NB4 (cell line): ENCODE results near the gene FBXL13.

Experiments used
- MYC ChIP-seq: IDR thresholded peaks from 2 replicates; pipeline ENCODE4 v1.6.1; 2011; ENCODE audit warnings: low read depth, low read length
- POLR2A ChIP-seq: IDR thresholded peaks from 2 replicates; pipeline ENCODE4 v1.6.1; 2011; ENCODE audit warnings: mild to moderate bottlenecking; ENCODE audit not compliant: insufficient read length; ENCODE audit errors: extremely low read depth
- TF ChIP-seq, protein P1 (sequence below): IDR thresholded peaks from one replicate; pipeline ENCODE4 v1.5.1; 2012; ENCODE audit warnings: low read depth, low read length
- TF ChIP-seq, protein P2 (sequence below): IDR thresholded peaks from 2 replicates; pipeline ENCODE4 v1.6.1; 2011; ENCODE audit warnings: low read depth, low read length

DNA sequence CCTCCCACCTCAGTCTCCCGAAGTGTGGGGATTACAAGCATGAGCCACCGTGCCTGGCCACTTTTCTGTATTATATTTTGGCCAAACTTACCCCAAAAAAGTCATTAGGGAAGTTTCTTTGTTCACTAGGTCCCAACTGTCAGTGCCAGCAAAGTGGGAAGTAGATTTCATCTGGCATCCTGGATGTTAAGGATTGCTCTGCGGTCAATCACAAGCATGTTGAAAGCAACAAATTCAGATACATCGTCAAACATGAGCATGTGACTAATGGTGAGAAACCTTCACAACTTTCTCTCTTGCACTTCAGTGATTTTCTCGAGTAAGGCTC lies 176.1 kb downstream of the FBXL13 start:
- TF ChIP-seq, protein P1, sequence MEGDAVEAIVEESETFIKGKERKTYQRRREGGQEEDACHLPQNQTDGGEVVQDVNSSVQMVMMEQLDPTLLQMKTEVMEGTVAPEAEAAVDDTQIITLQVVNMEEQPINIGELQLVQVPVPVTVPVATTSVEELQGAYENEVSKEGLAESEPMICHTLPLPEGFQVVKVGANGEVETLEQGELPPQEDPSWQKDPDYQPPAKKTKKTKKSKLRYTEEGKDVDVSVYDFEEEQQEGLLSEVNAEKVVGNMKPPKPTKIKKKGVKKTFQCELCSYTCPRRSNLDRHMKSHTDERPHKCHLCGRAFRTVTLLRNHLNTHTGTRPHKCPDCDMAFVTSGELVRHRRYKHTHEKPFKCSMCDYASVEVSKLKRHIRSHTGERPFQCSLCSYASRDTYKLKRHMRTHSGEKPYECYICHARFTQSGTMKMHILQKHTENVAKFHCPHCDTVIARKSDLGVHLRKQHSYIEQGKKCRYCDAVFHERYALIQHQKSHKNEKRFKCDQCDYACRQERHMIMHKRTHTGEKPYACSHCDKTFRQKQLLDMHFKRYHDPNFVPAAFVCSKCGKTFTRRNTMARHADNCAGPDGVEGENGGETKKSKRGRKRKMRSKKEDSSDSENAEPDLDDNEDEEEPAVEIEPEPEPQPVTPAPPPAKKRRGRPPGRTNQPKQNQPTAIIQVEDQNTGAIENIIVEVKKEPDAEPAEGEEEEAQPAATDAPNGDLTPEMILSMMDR = no peak
- no peak for TF ChIP-seq POLR2A
- TF ChIP-seq, protein P2, sequence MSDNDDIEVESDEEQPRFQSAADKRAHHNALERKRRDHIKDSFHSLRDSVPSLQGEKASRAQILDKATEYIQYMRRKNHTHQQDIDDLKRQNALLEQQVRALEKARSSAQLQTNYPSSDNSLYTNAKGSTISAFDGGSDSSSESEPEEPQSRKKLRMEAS = peak; percentile 85
- TF ChIP-seq MYC = no peak
